NCI-H1417 treated with DMSO at 0.1 percent for 48 hours (cell line): ENCODE measurements around the gene IFT88.
A peak's percentile ranks its signal among the peaks of the same experiment; 100 is the strongest.

Experiments
- DNase-seq: peaks from one replicate; lab custom pipeline; 2025; lab: John Stamatoyannopoulos, UW

IFT88 gene

GRCh38 chr13:20566898-20567874 lies at the start of gene IFT88:
TSS of gene IFT88 (plus strand) at chr13:20567157. CDS start at chr13:20574386, 7,229 bp downstream.
- peak; percentile 59 for DNase-seq

DNA sequence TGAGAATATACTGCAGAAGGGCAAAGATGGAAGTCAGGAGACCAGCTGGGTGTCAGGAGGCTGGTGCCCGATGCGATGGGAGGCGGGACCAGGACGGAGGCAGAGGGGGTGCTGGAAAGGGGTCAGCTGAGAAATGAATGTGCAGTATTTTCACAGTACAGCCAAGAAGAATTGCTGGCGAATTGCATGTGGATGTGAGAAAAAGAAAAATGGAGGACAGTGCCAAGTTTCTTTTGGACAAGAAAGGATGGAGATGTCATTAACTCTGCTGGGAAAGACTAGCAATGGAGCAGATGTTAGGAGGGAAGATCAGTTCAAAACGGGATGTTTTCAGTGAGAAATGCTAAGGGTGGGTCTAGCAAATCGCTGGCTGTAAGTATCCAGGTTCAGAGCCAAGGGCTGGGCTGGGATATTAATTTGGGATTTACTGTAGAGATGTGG lies 48.3 kb upstream of the IFT88 start:
- DNase-seq: no peak

DNA sequence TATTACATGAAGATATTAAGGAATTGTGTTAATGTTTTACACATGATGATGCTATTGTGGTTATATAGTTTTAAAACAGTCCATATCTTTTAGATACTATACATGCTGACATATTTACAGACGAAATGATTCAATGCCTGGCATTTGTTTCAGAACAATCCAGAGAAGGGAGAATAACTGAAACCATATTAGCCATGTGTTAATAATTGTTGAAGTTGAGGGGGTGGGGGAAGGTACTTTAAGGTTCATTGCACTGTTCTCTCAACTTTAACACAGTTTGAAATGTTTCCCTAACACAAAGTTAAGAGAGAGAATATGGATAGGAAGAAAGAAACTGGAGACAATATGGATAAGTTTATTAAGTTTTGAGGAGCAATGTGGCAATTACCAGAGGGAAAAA lies 47.1 kb upstream of the IFT88 start:
- DNase-seq: no peak

- DNase-seq: no peak
Observed at GRCh38 chr13:20521364-20522115, 45.4 kb upstream of the IFT88 start.

GRCh38 chr13:20525144-20525600 lies 41.8 kb upstream of the IFT88 start:
- no peak for DNase-seq

GRCh38 chr13:20525601-20526544 lies 41.1 kb upstream of the IFT88 start, which contains the start of gene CRYL1:
TSS of gene CRYL1 (minus strand) at chr13:20525857. CDS start at chr13:20525794, 63 bp downstream.
- DNase-seq: no peak

GRCh38 chr13:20526664-20527063 lies 40.3 kb upstream of the IFT88 start:
- DNase-seq: no peak

DNA sequence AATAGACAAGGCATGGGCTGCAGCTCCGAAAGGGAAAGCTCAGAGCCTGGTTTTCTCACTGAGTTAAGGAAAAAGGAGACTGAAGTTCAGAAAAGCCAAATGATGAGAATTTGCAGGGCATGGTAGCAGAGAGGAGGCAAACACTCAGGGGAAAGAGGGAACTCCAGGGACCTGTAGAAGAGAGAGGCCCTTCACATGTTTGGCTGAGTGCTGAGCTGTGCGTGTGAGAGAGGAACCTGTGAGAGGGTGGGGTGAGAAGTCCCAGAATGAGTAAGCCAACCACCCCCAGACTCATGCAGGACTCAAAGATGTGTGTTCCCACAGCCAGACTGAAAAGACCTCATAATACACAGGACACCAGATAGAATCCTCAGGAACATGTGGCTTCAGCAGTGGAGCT lies 38.5 kb upstream of the IFT88 start:
- DNase-seq: no peak

DNA sequence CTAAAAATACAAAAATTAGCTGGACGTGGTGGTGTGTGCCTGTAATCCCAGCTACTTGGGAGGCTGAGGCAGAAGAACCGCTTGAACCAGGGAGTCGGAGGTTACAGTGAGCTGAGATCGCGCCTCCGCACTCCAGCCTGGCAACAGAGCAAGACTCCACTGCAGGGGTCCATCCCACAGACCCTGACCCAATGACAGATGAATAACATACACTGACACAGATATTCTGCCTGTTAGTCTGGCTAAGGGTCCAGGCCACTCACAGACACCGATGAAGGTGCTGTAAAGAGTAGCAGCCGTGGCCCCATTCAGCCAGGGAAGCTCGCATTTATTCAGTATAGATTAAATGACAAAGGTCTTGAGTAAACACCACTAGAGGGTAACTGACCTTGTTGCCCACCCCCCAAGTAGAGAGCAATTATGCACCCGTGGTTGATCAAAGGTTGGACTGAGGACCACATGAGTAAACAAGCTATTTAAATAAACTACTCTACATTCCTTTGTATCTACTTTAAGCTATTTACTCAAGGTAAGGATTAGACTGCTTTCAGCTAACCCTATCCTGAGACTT lies 32.8 kb upstream of the IFT88 start:
- no peak for DNase-seq

GRCh38 chr13:20536992-20537391 lies 30.0 kb upstream of the IFT88 start:
- DNase-seq: no peak

- DNase-seq: no peak
Observed at GRCh38 chr13:20544201-20544923, 22.6 kb upstream of the IFT88 start.

DNA sequence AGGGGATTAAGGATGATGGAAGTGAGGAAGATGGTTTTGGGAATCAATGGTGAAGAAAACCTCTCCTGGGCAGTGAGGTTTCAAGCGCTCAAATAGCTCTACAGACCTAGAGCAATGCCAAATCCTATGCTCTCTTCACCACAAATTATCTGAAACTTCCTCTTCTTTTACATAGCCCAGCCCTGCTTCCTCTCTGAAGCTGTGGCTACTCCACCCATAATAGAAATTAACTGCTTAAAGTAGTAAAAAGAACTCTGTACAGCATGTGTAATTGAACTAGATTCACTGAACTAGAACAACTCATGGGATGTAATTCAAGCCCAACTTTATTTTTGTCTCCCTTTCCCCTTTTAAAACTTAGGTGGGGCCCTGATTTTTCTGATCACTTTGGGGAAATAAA lies 20.4 kb upstream of the IFT88 start:
- DNase-seq: no peak

DNA sequence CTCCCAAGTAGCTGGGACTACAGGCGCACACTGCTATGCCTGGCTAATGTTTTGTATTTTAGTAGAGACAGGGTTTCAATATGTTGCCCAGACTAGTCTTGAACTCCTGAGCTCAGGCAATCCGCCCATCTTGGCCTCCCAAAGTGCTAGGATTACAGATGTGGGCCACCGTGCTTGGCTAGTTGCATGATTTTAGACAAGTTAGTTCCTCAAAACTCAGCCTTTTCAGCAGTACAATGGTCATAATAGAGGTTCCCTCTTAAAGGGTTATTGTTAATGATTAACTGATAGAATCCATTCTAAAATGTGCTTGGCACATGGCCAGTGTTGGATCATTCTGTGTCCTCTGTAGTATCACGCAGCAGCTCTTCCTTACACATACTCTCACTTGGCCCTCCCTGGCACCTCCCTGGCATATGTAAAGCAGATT lies 19.5 kb upstream of the IFT88 start:
- DNase-seq: no peak

DNA sequence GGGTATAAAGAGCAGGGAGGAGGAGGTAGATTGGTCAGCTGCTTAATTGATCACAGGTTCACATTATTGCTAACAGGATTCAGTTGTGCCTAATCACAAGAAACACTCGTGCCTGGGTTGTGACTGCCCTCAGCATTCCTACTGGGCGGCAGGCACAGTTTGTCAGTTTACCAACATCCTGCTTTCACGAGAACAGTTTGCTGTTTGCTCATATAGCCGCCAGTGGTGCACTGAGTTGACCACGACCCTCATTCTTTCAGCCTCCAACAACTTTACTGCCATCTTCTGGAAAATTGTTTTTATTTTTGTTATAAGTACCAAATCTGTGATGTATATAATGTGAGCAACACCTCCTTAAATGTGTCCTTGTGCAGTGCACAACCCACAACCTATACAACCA lies 16.2 kb upstream of the IFT88 start:
- DNase-seq: no peak

GRCh38 chr13:20553311-20553710 lies 13.6 kb upstream of the IFT88 start:
- DNase-seq: no peak

- no peak for DNase-seq
Observed at GRCh38 chr13:20558982-20559381, 8.0 kb upstream of the IFT88 start.

GRCh38 chr13:20559659-20560356 lies 7.1 kb upstream of the IFT88 start:
- DNase-seq: no peak

DNA sequence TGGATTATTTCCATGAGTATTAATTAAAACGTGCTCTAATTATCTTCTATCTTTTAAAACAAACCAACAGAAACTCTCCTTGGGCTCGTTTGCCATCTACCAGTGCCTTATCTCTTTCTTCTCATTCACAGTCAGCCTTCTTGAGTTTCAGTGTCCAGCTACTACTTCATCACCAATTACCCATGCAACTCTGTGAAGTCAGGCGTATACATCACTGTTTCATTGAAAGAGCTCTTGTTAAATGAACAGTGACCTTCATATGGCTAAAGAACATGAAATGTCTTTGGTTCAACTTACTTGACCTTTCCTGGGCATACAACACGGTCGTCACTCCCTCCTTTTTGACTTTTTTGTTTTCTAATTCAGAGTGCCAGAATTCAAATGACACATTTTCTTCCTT lies 5.2 kb upstream of the IFT88 start:
- no peak for DNase-seq

- DNase-seq: no peak
Observed at GRCh38 chr13:20565115-20565736, 1.7 kb upstream of the IFT88 start.
